GM23338 (cell line): Measurements from ENCODE around the gene SHOX.

Source experiments
- CREB1 ChIP-seq: fragments of 250-450 bp; sonication (Bioruptor Pico); IDR thresholded peaks from 2 replicates; pipeline ENCODE4 v1.5.0; 2020; ENCODE audit warnings: low read depth, mild to moderate bottlenecking, moderate library complexity
- CTCF ChIP-seq, 2 experiments: fragments of 200-600 bp in 1 of 2; sonication (generic) in 1 of 2; conservative IDR thresholded peaks; 2 replicates each; pipeline versions ENCODE4 v1.5.1 to v1.6.1; 2016 to 2017; ENCODE audit warnings: antibody characterized with exemption in 2 of 2, low read depth in 2 of 2, mild to moderate bottlenecking in 2 of 2, moderate library complexity in 1 of 2
- ETS1 ChIP-seq: IDR thresholded peaks from 2 replicates; pipeline ENCODE4 v1.6.1; 2016; ENCODE audit warnings: antibody characterized with exemption
- EZH2 ChIP-seq: fragments of 200-600 bp; sonication (generic); IDR thresholded peaks from one replicate; pipeline ENCODE4 v1.8.0; 2017; ENCODE audit warnings: antibody characterized with exemption, mild to moderate bottlenecking, low read depth; ENCODE audit not compliant: unreplicated experiment
- EZH2phosphoT487 ChIP-seq: fragments of 200-600 bp; sonication (generic); IDR thresholded peaks from one replicate; pipeline ENCODE4 v1.8.1; 2018; ENCODE audit warnings: antibody characterized with exemption; ENCODE audit not compliant: unreplicated experiment
- JUNB ChIP-seq: IDR thresholded peaks from one replicate; pipeline ENCODE4 v1.6.1; 2016; ENCODE audit warnings: antibody characterized with exemption; ENCODE audit not compliant: unreplicated experiment
- NANOG ChIP-seq: IDR thresholded peaks from 2 replicates; pipeline ENCODE4 v1.6.1; 2016; ENCODE audit warnings: antibody characterized with exemption, borderline replicate concordance
- POLR2AphosphoS5 ChIP-seq: IDR thresholded peaks from 2 replicates; pipeline ENCODE4 v1.6.1; 2016; ENCODE audit warnings: antibody characterized with exemption, low read depth
- REST ChIP-seq: IDR thresholded peaks from one replicate; pipeline ENCODE4 v1.6.1; 2018; ENCODE audit warnings: antibody characterized with exemption; ENCODE audit not compliant: unreplicated experiment
- ZNF331 ChIP-seq: fragments of 250-450 bp; sonication (Bioruptor Pico); IDR thresholded peaks from 2 replicates; pipeline ENCODE4 v1.5.0; 2020; ENCODE audit warnings: low read depth, mild to moderate bottlenecking, moderate library complexity
- ZNF462 ChIP-seq: fragments of 250-450 bp; sonication (Bioruptor Pico); IDR thresholded peaks from 2 replicates; pipeline ENCODE4 v1.5.0; 2020; ENCODE audit warnings: mild to moderate bottlenecking, moderate library complexity

- no peak for TF ChIP-seq CTCF (conservative IDR thresholded peaks at IDR 0.05; ENCODE audit: low read depth in 2 of 2)
- TF ChIP-seq EZH2phosphoT487 = no peak
- no peak for TF ChIP-seq REST
- no peak for TF ChIP-seq POLR2AphosphoS5
- TF ChIP-seq ZNF331 = no peak
- TF ChIP-seq EZH2 = no peak
- TF ChIP-seq CREB1 (CRISPR knock-in tag) = no peak
- no peak for TF ChIP-seq JUNB
- TF ChIP-seq ETS1 = no peak
- no peak for TF ChIP-seq ZNF462 (CRISPR knock-in tag)
- TF ChIP-seq NANOG = no peak
Measured at GRCh38 chrX:677376-677775, 46.8 kb downstream of the SHOX start.
